Endothelial cell (in vitro differentiated cells): ENCODE measurements around the gene MRO. TPM values are rescaled to one million over a fixed set of nuclear protein-coding genes. Genes with fewer than 3 reads are reported as not detected.

Experiments
- total RNA-seq: library from RNA; stranded (reverse); fragmentation: NEBNext Ultra II Directional; extraction: Animal tissue kit (Norgen Biotek cat#: 25700); gene quantifications from one replicate; pipeline ENCODE4 v1.2.1, GENCODE V29; 2021; ENCODE audit not compliant: unreplicated experiment

Gene MRO
- total RNA-seq, 1 donor from 2014 or later, result 0.23 TPM

Other genes with a start within 250 kb of the MRO start
- 41.9 TPM for gene ME2, start 59.1 kb upstream of the MRO start, total RNA-seq
- 10.5 TPM for gene ELAC1, start 148.0 kb upstream of the MRO start, total RNA-seq
- gene SMAD4, start 210.2 kb upstream of the MRO start, total RNA-seq, result 87.2 TPM